DMS53 treated with DMSO at 0.1 percent for 48 hours (cell line): ENCODE results near the gene TMEM87A.

ENCODE experiments used
- DNase-seq: peaks from one replicate; lab custom pipeline; 2025; ENCODE audit not compliant: unreplicated experiment; lab: John Stamatoyannopoulos, UW

Gene TMEM87A

DNA sequence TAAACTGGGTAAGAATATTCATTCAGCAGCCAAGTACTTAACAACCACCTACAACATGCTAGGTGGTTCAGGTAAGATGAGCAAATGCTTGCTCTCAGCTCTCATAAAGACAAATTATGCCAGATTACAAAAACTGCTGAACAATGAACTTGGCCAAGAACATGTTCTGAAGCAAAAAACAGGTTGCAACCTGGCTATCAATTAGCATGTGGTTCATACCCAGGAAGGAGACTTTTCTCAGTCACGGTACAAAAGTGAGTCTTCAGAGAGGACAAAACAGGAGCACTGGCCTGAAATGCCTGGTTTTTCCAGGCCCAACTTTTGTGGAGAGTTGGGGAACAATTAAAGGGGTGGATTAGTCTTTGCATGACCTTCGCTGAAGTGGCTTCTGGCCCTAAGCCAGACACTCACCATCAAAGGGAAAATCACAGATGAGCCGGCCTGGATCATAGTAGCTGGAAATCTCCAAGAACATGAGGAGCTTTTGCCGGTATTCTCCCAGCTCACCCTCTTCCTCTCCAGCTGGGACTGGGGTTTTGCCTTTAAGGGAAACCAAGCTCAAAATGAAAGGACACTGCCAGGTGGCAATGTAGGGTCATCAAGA, 109.2 kb downstream of the TMEM87A start:
- no peak for DNase-seq

DNA sequence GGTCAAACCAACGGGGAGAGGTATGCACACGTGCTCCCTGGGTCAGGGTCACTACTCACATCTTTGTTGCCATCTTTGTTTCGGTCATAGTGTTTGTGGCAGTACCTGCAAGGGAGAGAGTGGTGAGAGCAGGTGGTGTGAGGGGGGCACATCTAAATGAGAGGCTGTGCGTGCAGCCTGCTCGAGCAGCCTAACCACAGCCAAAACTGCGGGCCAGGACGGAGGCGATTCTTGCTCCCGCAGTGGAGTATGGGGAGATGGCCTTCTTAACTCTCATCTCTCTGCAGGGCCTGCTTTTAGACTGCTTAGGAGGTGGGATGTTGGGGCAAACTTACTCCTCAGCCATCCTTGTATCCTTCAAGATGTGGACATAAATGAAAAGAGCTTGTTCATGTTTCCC, 109.9 kb downstream of the TMEM87A start:
- DNase-seq: no peak
